B cell (primary cell): Measurements from ENCODE around the gene RNF114.

Experiments
- CTCF ChIP-seq: fragments of 200-600 bp; IDR thresholded peaks from one replicate; pipeline ENCODE4 v1.8.0; 2022; ENCODE audit warnings: antibody characterized with exemption, mild to moderate bottlenecking
- EZH2 ChIP-seq: IDR thresholded peaks from 2 replicates; pipeline ENCODE4 v1.6.1; 2012; ENCODE audit warnings: borderline replicate concordance, low read depth, mild to moderate bottlenecking, moderate library complexity, low read length; ENCODE audit not compliant: insufficient read depth, poor library complexity, severe bottlenecking

GRCh38 chr20:49948809-49949507, 12.8 kb downstream of the RNF114 start:
- TF ChIP-seq CTCF (no peak), EZH2 (no peak)
